ENCODE results near the gene TEX14. TPM values are rescaled to one million over a fixed set of nuclear protein-coding genes. Genes with fewer than 3 reads are reported as not detected.

Gene TEX14
- total RNA-seq, 4 donors from 2014 or later = 0.13 to 0.19 TPM; not detected in 2

DNA sequence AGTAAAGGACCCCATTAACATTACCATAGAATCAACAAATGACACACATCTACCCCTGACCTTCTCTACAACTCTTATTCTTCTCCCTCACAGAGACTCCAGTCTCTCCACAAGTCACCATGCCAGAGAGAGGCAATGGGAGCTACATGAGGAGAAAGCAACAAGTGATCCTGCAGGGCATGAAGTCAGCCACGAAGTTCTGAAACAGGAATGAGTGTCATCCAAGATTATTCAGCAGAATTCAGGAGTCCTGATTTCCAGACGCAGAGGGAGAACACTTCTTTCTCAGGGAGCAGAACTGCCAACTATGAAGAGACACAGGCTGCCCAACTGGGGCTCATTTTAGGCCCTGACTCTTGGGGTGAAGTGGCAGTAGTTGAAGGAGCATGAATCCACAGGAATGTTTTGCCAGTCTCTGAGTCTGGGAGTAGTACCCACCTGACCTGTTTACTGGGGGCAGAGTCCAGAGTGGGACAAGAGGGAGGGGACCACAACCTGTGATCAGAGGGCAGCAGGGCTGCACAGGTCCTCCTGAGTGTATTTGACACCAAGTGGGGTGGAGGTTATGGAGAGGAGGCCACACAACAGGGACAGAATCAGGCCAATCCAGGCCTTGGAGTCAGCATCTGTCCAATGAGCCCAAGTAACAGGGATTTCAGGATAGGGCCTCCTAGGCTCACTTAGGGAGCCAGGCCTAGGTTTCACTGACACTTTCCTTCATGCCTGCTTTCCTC lies 175.0 kb downstream of the TEX14 start:
- intact Hi-C loops (cut with DNase I) = loop anchor here (10.0 kb wide), 1 partner anchor 162 kb away; the partner anchor contains the start of gene SUPT4H1
- no peaks in the 10 kb centered on the region for H3K9me3 ChIP-seq
- TF ChIP-seq POLR2A (IDR thresholded peaks at IDR 0.05) = no peak
- TF ChIP-seq, protein P1, sequence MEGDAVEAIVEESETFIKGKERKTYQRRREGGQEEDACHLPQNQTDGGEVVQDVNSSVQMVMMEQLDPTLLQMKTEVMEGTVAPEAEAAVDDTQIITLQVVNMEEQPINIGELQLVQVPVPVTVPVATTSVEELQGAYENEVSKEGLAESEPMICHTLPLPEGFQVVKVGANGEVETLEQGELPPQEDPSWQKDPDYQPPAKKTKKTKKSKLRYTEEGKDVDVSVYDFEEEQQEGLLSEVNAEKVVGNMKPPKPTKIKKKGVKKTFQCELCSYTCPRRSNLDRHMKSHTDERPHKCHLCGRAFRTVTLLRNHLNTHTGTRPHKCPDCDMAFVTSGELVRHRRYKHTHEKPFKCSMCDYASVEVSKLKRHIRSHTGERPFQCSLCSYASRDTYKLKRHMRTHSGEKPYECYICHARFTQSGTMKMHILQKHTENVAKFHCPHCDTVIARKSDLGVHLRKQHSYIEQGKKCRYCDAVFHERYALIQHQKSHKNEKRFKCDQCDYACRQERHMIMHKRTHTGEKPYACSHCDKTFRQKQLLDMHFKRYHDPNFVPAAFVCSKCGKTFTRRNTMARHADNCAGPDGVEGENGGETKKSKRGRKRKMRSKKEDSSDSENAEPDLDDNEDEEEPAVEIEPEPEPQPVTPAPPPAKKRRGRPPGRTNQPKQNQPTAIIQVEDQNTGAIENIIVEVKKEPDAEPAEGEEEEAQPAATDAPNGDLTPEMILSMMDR (IDR thresholded peaks at IDR 0.05) = no peak
- H3K4me1 ChIP-seq = peaks cover 27 to 72% (median 36%) of the 10 kb centered on the region in 3 donors
- 18 to 40% methylated on average over 1 to 2 of the region's 2 CpGs for WGBS, 2 donors
- H3K4me3 ChIP-seq = peak overlapping the region; percentile 51 to 82 (median 79)
- peaks cover 0 to 18% (median 0%) of the 10 kb centered on the region in 3 donors for H3K36me3 ChIP-seq
- no peaks in the 10 kb centered on the region for H3K27me3 ChIP-seq
- no peak for DNase-seq
- H3K27ac ChIP-seq = peak overlapping the region; percentile 96 to 100 (median 98)

DNA sequence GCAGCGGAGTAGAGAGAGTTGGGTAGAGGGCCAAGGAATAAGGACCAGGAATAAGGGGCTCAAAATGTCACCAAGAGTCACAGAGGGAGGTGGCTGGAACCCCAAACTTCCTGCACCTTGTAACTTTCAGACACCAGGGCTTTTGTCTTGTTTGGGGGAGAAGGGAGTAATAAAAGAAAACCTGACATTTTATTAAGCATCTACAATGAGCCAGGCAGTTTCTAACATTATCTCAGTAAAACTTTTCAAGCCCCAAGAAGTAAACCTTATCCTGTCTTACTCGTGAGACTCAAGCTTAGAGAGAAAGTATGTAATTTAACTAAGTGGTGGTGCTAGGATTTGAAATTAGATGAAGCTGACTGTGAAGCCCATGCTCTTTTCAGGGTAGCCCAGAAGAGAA lies 176.6 kb downstream of the TEX14 start:
- peak overlapping the region in 3 of 4 donors; percentile 83 to 90 (median 88) for H3K27ac ChIP-seq
- H3K4me3 ChIP-seq = peak overlapping the region in 1 of 4 donors; percentile 91
- intact Hi-C loops (cut with DNase I) = loop anchor here (10.0 kb wide), 1 partner anchor 160 kb away; the partner anchor contains the start of gene SUPT4H1
- no peak for DNase-seq
- peaks cover 27 to 68% (median 36%) of the 10 kb centered on the region in 3 donors for H3K4me1 ChIP-seq
- TF ChIP-seq, protein P1 (IDR thresholded peaks at IDR 0.05) = no peak
- no peak for TF ChIP-seq POLR2A (IDR thresholded peaks at IDR 0.05)
- no peaks in the 10 kb centered on the region for H3K27me3 ChIP-seq
- WGBS, 2 donors = 62 to 68% methylated on average over 2 of the region's 2 CpGs
- no peaks in the 10 kb centered on the region for H3K9me3 ChIP-seq
- peaks cover 2 to 34% (median 4%) of the 10 kb centered on the region in 3 donors for H3K36me3 ChIP-seq

DNA sequence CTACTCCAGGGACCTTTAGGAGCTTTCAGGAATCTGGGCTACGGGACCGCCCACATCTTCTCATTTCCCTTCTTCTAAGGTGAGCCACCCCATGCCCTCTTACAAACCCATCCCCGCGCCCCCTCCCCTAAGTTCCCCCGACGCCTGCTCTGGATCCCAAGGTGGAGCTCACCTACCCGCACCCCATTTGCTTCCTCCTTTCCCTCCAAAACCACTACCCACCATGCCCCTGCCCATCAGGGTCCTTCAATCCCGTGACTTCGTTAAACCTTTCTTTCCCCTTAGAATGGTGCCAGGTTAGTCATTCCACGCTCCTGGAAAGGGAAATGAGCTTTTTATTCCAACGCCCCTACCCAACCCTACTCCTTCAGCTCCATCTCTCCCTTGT lies 177.1 kb downstream of the TEX14 start:
- peak overlapping the region; percentile 67 to 91 (median 74) for H3K4me3 ChIP-seq
- no peaks in the 10 kb centered on the region for H3K27me3 ChIP-seq
- intact Hi-C loops (cut with DNase I) = loop anchor here (10.0 kb wide), 1 partner anchor 160 kb away; the partner anchor contains the start of gene SUPT4H1
- H3K9me3 ChIP-seq = no peaks in the 10 kb centered on the region
- DNase-seq = no peak
- 6 to 11% methylated on average over 10 to 11 of the region's 11 CpGs for WGBS, 2 donors
- H3K4me1 ChIP-seq = peaks cover 27 to 63% (median 36%) of the 10 kb centered on the region in 3 donors
- H3K36me3 ChIP-seq = peaks cover 5 to 39% (median 6%) of the 10 kb centered on the region in 3 donors
- TF ChIP-seq, protein P1 (IDR thresholded peaks at IDR 0.05) = no peak
- TF ChIP-seq POLR2A (IDR thresholded peaks at IDR 0.05) = no peak
- H3K27ac ChIP-seq = peak overlapping the region; percentile 74 to 90 (median 86)

DNA sequence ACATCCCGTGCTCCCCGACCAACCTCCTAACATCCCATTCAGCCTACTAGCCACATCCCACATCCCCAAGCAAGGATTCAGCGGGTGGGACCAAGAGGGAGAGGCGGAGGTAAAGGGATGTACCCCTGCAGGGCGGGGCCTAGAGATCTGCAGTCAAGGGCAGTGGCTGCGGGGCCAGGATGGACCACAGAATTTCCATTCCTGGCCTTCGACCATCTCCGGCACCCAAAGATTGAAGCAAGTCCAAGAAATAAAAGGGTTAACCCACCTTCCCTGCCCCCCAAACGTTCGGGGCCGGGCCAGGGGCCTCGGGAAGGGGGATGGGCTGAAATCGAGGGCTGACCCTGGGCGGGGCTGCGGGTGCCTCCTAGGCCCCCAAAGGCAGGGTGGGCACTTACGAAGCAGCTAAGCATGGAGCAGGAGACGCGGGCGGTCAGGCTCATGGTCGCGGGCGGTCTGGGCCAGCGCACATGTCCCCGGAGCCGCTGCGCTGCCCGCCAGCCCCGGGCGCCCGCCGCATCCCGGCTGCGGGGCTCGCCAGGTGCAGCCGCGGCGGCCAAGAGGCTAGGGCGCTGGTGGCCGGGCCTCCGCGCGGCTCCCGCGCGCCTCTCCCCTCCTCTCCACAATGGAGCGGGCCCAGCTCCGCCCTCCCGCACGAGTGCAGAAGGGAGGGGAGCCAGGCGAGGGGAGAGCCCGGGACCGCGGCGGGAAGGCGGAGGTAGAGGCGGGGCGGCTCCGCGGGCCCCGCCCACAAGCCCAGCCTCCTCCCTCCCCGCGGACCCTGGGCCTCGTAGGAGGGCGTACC lies 177.7 kb downstream of the TEX14 start, which contains the start of gene MTMR4:
MTMR4 (minus strand) TSS at position 674 of the 805 bp plus-strand sequence; CDS start at position 443, 231 bp downstream.
- Histone ChIP-seq H3K4me1 (peaks cover 26 to 57% (median 35%) of the 10 kb centered on the region in 3 donors), H3K9me3 (no peaks in the 10 kb centered on the region), H3K27ac (peak within 1 kb of the TSS; percentile 74 to 90 (median 86)), H3K36me3 (peaks cover 5 to 45% (median 11%) of the 10 kb centered on the region in 3 donors), H3K27me3 (no peaks in the 10 kb centered on the region), H3K4me3 (peak within 1 kb of the TSS; percentile 67 to 91 (median 74))
- intact Hi-C loops (cut with DNase I) = loop anchor here (10.0 kb wide), 1 partner anchor 159 kb away; the partner anchor contains the start of gene SUPT4H1
- 0 to 3% methylated on average over 10 to 11 of the region's 64 CpGs for WGBS, 2 donors
- no peak for DNase-seq
- TF ChIP-seq, protein P1 (IDR thresholded peaks at IDR 0.05) = no peak
- peak in 1 of 4 donors; percentile 56 for TF ChIP-seq POLR2A (IDR thresholded peaks at IDR 0.05)
